ENCODE measurements around the gene ZCCHC8.

- TF ChIP-seq CTCF (conservative IDR thresholded peaks at IDR 0.05; ENCODE audit: low read depth, low read length) (no peak), SMC3 (IDR thresholded peaks at IDR 0.05; ENCODE audit: low read depth, low read length) (no peak), MAZ (IDR thresholded peaks at IDR 0.05; ENCODE audit: borderline replicate concordance, low read depth, low read length) (no peak), CEBPB (IDR thresholded peaks at IDR 0.05; ENCODE audit: low read depth, low read length) (no peak), USF2 (IDR thresholded peaks at IDR 0.05; ENCODE audit: low read depth, low read length) (no peak), POLR2A (IDR thresholded peaks at IDR 0.05; ENCODE audit: low read depth, low read length) (no peak), RCOR1 (IDR thresholded peaks at IDR 0.05; ENCODE audit: insufficient replicate concordance, low read length) (no peak), BHLHE40 (IDR thresholded peaks at IDR 0.05; ENCODE audit: low read depth, low read length) (no peak), FOS (IDR thresholded peaks at IDR 0.05; ENCODE audit: low read depth, low read length) (no peak)
Observed at GRCh38 chr12:122460641-122461040, 40.1 kb downstream of the ZCCHC8 start.

All from IMR-90 (cell line).